ENCODE measurements around the gene GMEB1.
A peak's percentile ranks its signal among the peaks of the same experiment; 100 is the strongest.

Gene GMEB1

DNA sequence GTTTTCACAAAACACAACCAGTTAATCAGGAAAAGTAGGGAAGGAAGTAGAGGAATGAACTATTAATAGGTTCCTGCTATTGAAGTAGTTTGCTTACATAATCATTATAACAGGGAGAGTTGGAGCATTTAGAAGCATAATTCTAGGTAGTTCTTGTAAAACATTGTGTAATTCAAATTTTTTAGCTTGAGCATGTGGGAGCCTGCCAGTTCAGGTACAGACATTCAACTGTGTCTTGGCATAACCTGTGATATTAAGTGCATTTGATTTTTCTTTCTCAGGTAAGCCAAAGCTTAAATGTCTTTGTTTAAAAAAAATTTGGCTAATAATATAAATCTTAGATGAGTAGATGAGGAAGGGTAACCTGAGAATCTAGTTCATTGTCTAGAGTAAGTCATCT lies 71.5 kb downstream of the GMEB1 start:
- no peak for TF ChIP-seq EZH2phosphoT487 (IDR thresholded peaks at IDR 0.05; ENCODE audit: borderline replicate concordance)
- TF ChIP-seq, protein P1, sequence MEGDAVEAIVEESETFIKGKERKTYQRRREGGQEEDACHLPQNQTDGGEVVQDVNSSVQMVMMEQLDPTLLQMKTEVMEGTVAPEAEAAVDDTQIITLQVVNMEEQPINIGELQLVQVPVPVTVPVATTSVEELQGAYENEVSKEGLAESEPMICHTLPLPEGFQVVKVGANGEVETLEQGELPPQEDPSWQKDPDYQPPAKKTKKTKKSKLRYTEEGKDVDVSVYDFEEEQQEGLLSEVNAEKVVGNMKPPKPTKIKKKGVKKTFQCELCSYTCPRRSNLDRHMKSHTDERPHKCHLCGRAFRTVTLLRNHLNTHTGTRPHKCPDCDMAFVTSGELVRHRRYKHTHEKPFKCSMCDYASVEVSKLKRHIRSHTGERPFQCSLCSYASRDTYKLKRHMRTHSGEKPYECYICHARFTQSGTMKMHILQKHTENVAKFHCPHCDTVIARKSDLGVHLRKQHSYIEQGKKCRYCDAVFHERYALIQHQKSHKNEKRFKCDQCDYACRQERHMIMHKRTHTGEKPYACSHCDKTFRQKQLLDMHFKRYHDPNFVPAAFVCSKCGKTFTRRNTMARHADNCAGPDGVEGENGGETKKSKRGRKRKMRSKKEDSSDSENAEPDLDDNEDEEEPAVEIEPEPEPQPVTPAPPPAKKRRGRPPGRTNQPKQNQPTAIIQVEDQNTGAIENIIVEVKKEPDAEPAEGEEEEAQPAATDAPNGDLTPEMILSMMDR (conservative IDR thresholded peaks at IDR 0.05; ENCODE audit: low read length), result no peak
- H3K4me1 ChIP-seq (ENCODE audit: insufficient read depth, low read length, poor library complexity, severe bottlenecking), result peaks cover 64% of the 10 kb centered on the region
- no peaks in the 10 kb centered on the region for H3F3A ChIP-seq (ENCODE audit: low read depth)
- peak overlapping the region; percentile 99 for H3K9ac ChIP-seq (ENCODE audit: low read depth, low read length, poor library complexity, severe bottlenecking)
- H3K9me2 ChIP-seq (replicated peaks; ENCODE audit: low read depth, low read length), result no peaks in the 10 kb centered on the region
- peaks cover 60% of the 10 kb centered on the region; the same call in 1 of the 2 replicates for H3K36me3 ChIP-seq (ENCODE audit: insufficient read depth, low read length)
- no peaks in the 10 kb centered on the region for H3K9me3 ChIP-seq (ENCODE audit: insufficient read depth, low read depth, low read length)
- H3K27me3 ChIP-seq (ENCODE audit: insufficient read depth, low read length, poor library complexity, severe bottlenecking), result peaks cover 9% of the 10 kb centered on the region
- peaks cover 79% of the 10 kb centered on the region for H4K20me1 ChIP-seq (ENCODE audit: insufficient read depth, low read length, poor library complexity, severe bottlenecking)
- H2AFZ ChIP-seq (ENCODE audit: low read length), result no peak overlapping the region
- peak overlapping the region; percentile 77 for H3K4me2 ChIP-seq (ENCODE audit: low read depth, low read length, poor library complexity, severe bottlenecking)
- H3K4me3 ChIP-seq (ENCODE audit: low read length, poor library complexity, severe bottlenecking), result peak overlapping the region; percentile 89
- peaks cover 84% of the 10 kb centered on the region for H3K79me2 ChIP-seq (ENCODE audit: insufficient read depth, low read length)

DNA sequence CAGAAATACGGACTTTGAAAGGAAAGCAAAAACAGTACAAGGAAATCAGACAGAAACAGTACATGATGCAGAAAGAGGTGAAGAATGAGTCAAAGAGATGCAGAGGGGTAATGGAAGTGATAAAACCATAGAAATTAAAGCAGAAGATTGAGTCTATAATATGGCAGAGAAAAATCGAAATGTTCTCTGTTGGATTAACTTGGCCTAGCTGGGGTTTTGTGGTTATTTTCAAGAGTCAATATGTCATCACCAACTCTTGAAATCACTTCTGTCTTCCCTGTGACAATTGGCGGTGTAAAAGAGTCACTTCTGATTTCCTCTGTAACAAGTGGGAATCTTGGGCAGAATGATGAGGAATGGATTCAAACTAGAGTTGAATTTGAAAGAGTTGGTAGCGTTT lies 75.6 kb downstream of the GMEB1 start:
- no peak for TF ChIP-seq EZH2phosphoT487 (IDR thresholded peaks at IDR 0.05; ENCODE audit: borderline replicate concordance)
- TF ChIP-seq, protein P1 (conservative IDR thresholded peaks at IDR 0.05; ENCODE audit: low read length), result no peak
- Histone ChIP-seq H3K9me3 (ENCODE audit: insufficient read depth, low read depth, low read length) (no peaks in the 10 kb centered on the region), H4K20me1 (ENCODE audit: insufficient read depth, low read length, poor library complexity, severe bottlenecking) (peaks cover 98% of the 10 kb centered on the region), H3K79me2 (ENCODE audit: insufficient read depth, low read length) (peaks cover 100% of the 10 kb centered on the region), H3F3A (ENCODE audit: low read depth) (no peaks in the 10 kb centered on the region), H3K4me2 (ENCODE audit: low read depth, low read length, poor library complexity, severe bottlenecking) (peak overlapping the region; percentile 73), H3K4me3 (ENCODE audit: low read length, poor library complexity, severe bottlenecking) (peak overlapping the region; percentile 60), H3K27me3 (ENCODE audit: insufficient read depth, low read length, poor library complexity, severe bottlenecking) (no peaks in the 10 kb centered on the region), H3K4me1 (ENCODE audit: insufficient read depth, low read length, poor library complexity, severe bottlenecking) (peaks cover 80% of the 10 kb centered on the region), H3K36me3 (ENCODE audit: insufficient read depth, low read length) (peaks cover 53% of the 10 kb centered on the region; the same call in 1 of the 2 replicates), H2AFZ (ENCODE audit: low read length) (no peak overlapping the region), H3K9me2 (replicated peaks; ENCODE audit: low read depth, low read length) (no peaks in the 10 kb centered on the region), H3K9ac (ENCODE audit: low read depth, low read length, poor library complexity, severe bottlenecking) (peak overlapping the region; percentile 6)

- Histone ChIP-seq H3F3A (ENCODE audit: low read depth) (no peaks in the 10 kb centered on the region), H3K79me2 (ENCODE audit: insufficient read depth, low read length) (peaks cover 100% of the 10 kb centered on the region), H3K4me3 (ENCODE audit: low read length, poor library complexity, severe bottlenecking) (peak overlapping the region; percentile 60), H2AFZ (ENCODE audit: low read length) (no peak overlapping the region), H3K9ac (ENCODE audit: low read depth, low read length, poor library complexity, severe bottlenecking) (no peak overlapping the region), H3K27me3 (ENCODE audit: insufficient read depth, low read length, poor library complexity, severe bottlenecking) (no peaks in the 10 kb centered on the region), H3K9me3 (ENCODE audit: insufficient read depth, low read depth, low read length) (no peaks in the 10 kb centered on the region), H3K9me2 (replicated peaks; ENCODE audit: low read depth, low read length) (no peaks in the 10 kb centered on the region), H3K4me1 (ENCODE audit: insufficient read depth, low read length, poor library complexity, severe bottlenecking) (peaks cover 79% of the 10 kb centered on the region), H4K20me1 (ENCODE audit: insufficient read depth, low read length, poor library complexity, severe bottlenecking) (peaks cover 98% of the 10 kb centered on the region), H3K36me3 (ENCODE audit: insufficient read depth, low read length) (peaks cover 48% of the 10 kb centered on the region; the same call in 1 of the 2 replicates), H3K4me2 (ENCODE audit: low read depth, low read length, poor library complexity, severe bottlenecking) (peak overlapping the region; percentile 73)
- TF ChIP-seq, protein P1 (conservative IDR thresholded peaks at IDR 0.05; ENCODE audit: low read length), result no peak
Measured at GRCh38 chr1:28745653-28746173, 77.1 kb downstream of the GMEB1 start.
